Measurements from ENCODE around the gene TMEM72. TPM values are rescaled to one million over a fixed set of nuclear protein-coding genes. Genes with fewer than 3 reads are reported as not detected.

The TMEM72 gene
- total RNA-seq, 1 donor from 2014 or later, result not detected

- peaks cover 3% of the 10 kb centered on the region for H3K27me3 Mint-ChIP-seq
- ChIA-PET CTCF (no interaction called here), POLR2A (no interaction called here)
- intact Hi-C loops (cut with micrococcal nuclease), result loop anchor here (5.0 kb wide), 1 partner anchor 1587 kb away; no protein-coding TSS in a partner anchor
- no peak overlapping the region for H3K4me3 Mint-ChIP-seq
- H3K27ac Mint-ChIP-seq, result no peak overlapping the region
- H3K4me1 Mint-ChIP-seq, result no peaks in the 10 kb centered on the region
- TF ChIP-seq CTCF (IDR thresholded peaks at IDR 0.05), result no peak
- H3K36me3 Mint-ChIP-seq (ENCODE audit: low read depth), result no peaks in the 10 kb centered on the region
- ATAC-seq (ENCODE audit: low read depth) (no peak), DNase-seq (no peak)
- H3K9me3 Mint-ChIP-seq, result no peaks in the 10 kb centered on the region
Measured at GRCh38 chr10:44894691-44895090, 16.4 kb upstream of the TMEM72 start.

- CTCF ChIA-PET, result no interaction called here
- Mint-ChIP-seq H3K9me3 (no peaks in the 10 kb centered on the region), H3K27ac (no peak overlapping the region), H3K4me1 (no peaks in the 10 kb centered on the region), H3K27me3 (peaks cover 3% of the 10 kb centered on the region), H3K36me3 (ENCODE audit: low read depth) (no peaks in the 10 kb centered on the region), H3K4me3 (no peak overlapping the region)
- no peak for DNase-seq
- POLR2A ChIA-PET, result interaction anchor here (0.6 kb wide), 1 partner anchor 1257 kb away, joined by 4 read pairs; no protein-coding TSS in a partner anchor
- TF ChIP-seq CTCF (IDR thresholded peaks at IDR 0.05), result no peak
- peak; percentile 14 for ATAC-seq (ENCODE audit: low read depth)
- intact Hi-C loops (cut with micrococcal nuclease), result loop anchor here (5.0 kb wide), 1 partner anchor 1588 kb away; no protein-coding TSS in a partner anchor
Measured at GRCh38 chr10:44895280-44895679, 15.9 kb upstream of the TMEM72 start.

DNA sequence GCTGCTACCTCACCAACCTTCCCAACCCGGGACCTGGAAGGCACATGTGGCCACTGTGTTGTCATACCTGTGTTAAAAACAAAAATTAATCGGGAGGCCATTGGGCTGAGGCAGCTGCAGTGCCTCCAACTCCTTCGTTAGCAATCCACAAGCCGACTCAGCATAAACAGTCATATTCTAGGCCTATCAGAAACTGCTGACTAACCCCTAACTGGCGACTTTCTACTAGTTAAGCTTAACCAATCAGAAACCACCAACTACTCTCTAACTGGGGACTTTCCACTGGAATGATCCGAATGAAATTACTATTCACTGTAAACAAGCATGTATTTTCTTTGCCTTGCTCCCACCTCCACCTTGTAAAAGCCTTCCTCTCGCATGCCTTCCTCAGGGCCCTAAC lies 14.1 kb upstream of the TMEM72 start:
- no peaks in the 10 kb centered on the region for H3K36me3 Mint-ChIP-seq (ENCODE audit: low read depth)
- DNase-seq (no peak), ATAC-seq (ENCODE audit: low read depth) (no peak)
- ChIA-PET CTCF (no interaction called here), POLR2A (no interaction called here)
- no peak for TF ChIP-seq CTCF (IDR thresholded peaks at IDR 0.05)
- intact Hi-C loops (cut with micrococcal nuclease), result loop anchor here (5.0 kb wide), 1 partner anchor 1590 kb away; no protein-coding TSS in a partner anchor
- H3K4me3 Mint-ChIP-seq, result no peak overlapping the region
- H3K27ac Mint-ChIP-seq, result no peak overlapping the region
- no peaks in the 10 kb centered on the region for H3K4me1 Mint-ChIP-seq
- H3K9me3 Mint-ChIP-seq, result no peaks in the 10 kb centered on the region
- H3K27me3 Mint-ChIP-seq, result peaks cover 3% of the 10 kb centered on the region

- no peak for ATAC-seq (ENCODE audit: low read depth)
- no peak for DNase-seq
- ChIA-PET POLR2A (no interaction called here), CTCF (no interaction called here)
- no peak overlapping the region for H3K27ac Mint-ChIP-seq
- H3K36me3 Mint-ChIP-seq (ENCODE audit: low read depth), result no peaks in the 10 kb centered on the region
- intact Hi-C loops (cut with micrococcal nuclease), result loop anchor here (5.0 kb wide), 1 partner anchor 1591 kb away; no protein-coding TSS in a partner anchor
- H3K4me3 Mint-ChIP-seq, result no peak overlapping the region
- H3K9me3 Mint-ChIP-seq, result no peaks in the 10 kb centered on the region
- no peaks in the 10 kb centered on the region for H3K4me1 Mint-ChIP-seq
- no peak for TF ChIP-seq CTCF (IDR thresholded peaks at IDR 0.05)
- H3K27me3 Mint-ChIP-seq, result peaks cover 3% of the 10 kb centered on the region
Measured at GRCh38 chr10:44898665-44899064, 12.5 kb upstream of the TMEM72 start.

DNA sequence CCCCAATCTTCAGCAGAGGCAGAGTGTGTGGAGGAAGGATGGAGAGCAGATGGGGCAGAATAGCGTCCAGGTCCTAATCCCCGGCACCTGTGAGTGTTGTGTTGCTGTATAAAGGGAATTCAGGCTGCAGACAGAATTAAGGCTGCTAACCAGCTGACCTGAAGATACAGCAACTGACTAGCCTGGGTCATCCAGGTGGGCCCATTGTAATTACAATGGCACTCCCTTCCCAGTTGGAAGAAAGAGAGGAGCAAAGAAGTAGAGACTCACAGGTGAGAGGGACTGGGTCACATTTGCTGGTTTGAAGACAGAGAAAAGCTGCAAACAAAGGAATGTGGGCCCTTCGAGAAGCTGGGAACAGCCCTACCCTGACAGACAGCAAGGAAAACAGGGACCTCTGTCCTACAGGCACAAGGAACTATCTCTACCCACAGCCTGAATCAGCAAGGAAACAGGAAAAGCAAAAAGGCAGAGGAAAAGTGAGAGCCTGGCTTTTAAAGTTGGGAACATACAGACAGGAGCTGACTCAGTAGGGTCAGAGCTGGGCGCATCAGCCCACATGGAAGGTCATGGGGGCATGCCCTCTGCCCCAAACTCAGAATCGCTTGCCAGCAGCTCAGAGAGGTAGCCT lies 11.6 kb upstream of the TMEM72 start:
- H3K27ac Mint-ChIP-seq, result no peak overlapping the region
- ATAC-seq (ENCODE audit: low read depth), result no peak
- no peaks in the 10 kb centered on the region for H3K9me3 Mint-ChIP-seq
- no peaks in the 10 kb centered on the region for H3K4me1 Mint-ChIP-seq
- H3K4me3 Mint-ChIP-seq, result no peak overlapping the region
- no peak for TF ChIP-seq CTCF (IDR thresholded peaks at IDR 0.05)
- no peaks in the 10 kb centered on the region for H3K36me3 Mint-ChIP-seq (ENCODE audit: low read depth)
- ChIA-PET POLR2A (no interaction called here), CTCF (no interaction called here)
- no peak for DNase-seq
- intact Hi-C loops (cut with micrococcal nuclease), result loop anchor here (5.0 kb wide), 1 partner anchor 1592 kb away; no protein-coding TSS in a partner anchor
- peaks cover 3% of the 10 kb centered on the region for H3K27me3 Mint-ChIP-seq

Measured in activated B cell treated with CpG ODN at 0.5 μM for 24 hours (primary cell).